GM21576 (cell line): ENCODE data around the gene PDZD2.
"Not testable (repeated sequence)": the region's sequence is repeated elsewhere in the genome, so short reads cannot be mapped to it uniquely, and the experiment has no call there.

ENCODE experiments used
- ATAC-seq: cut with Tn5 transposase; IDR thresholded peaks from one replicate; pipeline ENCODE4 v1.9.1; 2021; ENCODE audit warnings: mild to moderate bottlenecking, moderate library complexity; ENCODE audit not compliant: unreplicated experiment

Gene PDZD2

DNA sequence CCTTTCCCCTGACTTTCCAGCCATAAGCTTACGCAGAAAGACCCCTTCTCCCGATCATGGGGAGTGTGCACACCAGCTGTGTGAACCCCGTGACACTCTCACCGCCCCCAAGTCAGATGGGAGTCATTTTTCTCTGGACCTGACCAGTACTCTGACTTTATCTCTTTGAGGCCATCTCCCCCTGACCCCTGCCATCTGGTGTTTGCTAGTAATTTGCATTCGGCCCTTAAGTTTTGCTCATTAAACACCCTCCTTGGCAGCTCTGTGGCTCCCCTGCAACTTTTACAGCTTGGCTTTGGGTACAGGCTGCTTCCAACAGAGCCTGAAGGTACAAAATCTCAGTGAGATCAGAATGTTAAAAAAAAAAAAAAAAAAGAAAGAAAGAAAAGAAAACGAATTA is 43.9 kb downstream of the PDZD2 start:
- no peak for ATAC-seq

DNA sequence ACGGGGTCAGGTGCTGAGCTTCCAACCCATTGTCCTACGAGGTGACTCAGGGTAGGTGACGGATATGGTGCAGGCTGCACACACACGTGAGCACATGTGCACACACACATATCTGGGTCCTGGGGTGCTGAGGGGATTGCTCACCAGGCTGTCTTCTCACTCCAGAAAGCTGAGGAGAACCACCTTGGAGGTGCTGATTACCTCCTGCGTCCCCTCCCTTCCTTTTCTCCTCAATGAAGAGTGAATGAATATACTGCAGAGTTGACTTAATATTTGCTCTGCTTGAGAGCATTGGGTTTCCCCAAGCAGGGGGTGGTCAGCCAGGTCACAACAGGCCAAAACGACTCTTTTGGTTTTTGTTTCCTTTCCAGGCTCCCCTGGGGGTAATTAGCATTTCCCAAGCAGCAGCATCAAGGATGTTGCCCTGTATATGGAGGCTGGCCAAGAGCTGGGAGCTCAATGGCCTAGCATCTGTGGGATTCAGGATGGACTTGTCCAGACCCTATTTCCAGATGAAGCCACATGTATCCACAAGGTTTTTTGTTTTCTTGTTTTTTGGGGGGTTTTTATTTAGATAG is 49.7 kb downstream of the PDZD2 start:
- ATAC-seq: no peak

DNA sequence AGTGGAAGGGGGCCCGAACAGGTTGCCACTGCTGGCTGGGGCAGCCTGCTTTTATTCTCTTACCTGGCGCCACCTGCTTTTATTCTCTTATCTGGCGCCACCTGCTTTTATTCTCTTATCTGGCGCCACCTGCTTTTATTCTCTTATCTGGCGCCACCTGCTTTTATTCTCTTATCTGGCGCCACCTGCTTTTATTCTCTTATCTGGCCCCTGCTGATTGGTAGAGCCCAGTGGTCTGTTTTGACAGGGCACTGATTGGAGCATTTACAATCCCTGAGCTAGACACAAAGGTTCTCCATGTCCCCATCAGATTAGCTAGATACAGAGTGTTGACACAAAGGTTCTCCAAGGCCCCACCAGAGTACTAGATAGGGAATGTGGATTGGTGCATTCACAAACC is 52.5 kb downstream of the PDZD2 start:
- ATAC-seq: not testable (repeated sequence)

DNA sequence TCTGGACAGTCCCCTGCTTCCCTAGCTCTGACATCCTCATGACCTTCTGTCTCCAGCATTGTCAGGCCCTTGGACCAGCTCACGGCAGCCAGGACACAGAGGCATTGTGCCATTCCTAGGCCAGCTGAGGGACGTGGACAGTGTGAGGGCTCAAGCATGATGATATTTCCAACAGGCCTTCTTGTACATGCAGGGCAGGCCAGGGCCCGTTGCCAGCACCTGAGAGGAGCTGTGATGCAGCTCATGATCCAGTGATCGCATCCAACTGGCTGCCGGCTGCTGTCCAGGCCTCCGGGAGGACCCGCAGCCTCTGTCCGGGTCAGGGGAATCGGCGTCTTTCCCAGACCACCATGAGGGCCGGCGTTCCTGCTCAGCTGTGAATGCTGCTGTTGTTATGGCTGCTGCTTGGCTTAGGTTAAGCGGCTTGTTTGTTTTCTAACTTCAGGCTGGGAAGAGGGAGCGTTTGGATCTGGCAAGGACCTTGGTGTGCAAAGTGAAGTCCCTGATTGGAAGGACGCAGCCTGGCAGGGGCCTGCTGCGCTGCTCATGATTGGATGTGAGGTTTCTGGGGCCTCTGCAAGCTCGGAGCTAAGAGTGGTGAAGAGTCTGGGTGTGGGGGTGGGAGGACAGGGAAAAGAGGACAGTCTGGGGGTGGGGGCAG is 53.8 kb downstream of the PDZD2 start:
- no peak for ATAC-seq

DNA sequence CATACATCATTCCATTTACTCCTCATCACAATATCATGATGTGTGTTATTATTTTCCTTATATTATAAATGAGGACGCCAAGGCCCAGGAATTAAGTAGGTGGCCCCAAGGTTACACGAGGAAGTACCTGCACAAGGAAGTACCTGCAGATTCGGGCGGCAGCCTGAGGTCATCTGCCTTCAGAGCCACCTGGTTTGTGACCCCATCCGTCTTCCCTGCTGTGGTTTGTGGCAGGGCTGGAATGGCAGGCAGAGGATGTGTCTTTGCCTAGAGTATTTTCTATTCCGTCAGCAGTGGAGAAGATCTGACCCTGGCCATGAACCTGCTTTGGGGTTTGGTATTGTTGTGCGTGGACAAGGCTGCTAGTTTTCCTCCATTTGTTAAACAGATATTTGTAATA is 59.7 kb downstream of the PDZD2 start:
- no peak for ATAC-seq

DNA sequence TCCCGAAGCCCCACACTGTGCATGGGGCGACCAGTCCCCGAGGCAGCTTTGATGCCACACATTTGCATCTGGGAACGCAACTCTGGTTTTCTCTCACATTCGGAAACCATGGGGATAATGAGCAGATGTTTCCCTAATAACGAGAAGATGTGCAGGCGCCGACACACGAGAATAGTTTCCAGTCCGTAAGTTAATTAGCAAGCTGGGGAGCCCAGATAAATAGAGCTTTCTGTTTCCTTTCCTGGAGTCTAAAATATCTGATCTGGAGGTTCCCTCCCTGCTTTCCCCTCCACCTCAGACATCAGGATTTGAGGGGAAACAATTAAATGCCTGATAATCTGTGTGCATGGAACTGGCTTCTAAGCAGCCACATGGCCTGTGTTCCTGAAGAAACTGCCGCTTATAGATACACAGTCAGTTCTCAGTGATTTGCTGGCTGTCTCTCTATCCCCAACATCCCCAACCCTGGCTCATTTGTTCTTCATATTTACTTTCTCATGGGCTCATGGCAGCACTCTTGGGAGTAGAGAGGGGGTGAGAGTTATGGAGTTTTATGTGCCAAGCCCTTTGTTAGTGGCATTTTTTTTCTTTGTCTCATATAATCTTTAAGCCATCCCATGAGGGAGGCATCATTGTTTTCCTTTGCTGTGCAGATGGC is 62.8 kb downstream of the PDZD2 start:
- no peak for ATAC-seq

DNA sequence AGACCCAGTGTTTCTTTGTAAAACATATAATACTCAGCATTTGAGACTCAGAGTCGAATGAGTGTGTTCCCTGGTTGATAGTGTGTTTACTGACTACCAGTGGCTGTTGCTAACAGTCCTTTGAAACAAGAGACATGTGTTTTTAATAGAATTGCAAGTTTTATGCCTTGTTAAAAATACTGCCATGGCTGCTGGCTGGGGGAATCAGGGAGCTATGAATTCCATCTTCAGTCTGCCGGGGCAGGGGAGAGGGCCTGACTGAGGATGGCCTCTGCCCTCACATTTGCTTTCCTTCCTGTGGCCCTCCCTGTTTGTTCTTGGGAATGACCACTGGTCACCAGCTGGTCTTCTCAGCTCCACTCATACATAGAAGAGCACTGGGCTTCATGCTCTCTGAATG is 63.8 kb downstream of the PDZD2 start:
- no peak for ATAC-seq

DNA sequence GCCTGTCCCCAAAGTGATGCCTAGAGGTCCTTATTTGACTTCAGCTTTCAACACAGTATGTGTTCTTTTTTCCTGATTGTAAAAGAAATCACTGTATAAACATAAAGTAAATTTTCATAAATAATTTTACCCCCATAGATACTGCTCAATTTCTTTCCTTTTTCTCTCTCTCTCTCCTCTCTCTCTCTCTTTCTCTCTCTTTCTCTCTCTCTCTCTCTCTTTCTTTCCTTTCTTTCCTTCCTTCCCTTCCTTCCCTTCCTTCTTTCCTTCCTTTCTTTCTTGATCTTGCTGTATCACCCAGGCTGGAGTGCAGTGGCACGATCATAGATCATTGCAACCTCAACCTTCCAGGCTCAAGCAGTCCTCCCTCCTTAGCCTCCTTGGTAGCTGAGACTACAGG is 64.8 kb downstream of the PDZD2 start:
- no peak for ATAC-seq

DNA sequence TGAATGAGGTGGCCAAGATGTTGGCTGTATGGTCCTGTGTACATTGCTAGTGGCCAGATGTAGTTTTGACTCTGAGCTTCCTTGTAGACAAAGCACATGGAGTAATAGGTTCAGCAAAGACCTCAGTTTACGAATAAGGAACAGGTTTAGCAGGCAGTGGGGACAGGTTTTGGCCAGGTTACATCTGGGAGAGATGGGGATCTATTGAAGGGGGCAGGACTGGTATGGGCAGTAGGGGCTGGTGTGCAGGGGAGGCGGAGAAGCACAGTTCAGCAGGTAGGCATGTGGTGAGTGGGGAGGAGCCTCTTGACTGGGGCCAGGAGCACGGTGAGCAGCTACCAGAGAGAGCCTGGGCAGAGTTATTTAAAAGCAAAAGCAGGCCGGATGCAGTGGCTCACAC is 67.3 kb downstream of the PDZD2 start:
- ATAC-seq: no peak

DNA sequence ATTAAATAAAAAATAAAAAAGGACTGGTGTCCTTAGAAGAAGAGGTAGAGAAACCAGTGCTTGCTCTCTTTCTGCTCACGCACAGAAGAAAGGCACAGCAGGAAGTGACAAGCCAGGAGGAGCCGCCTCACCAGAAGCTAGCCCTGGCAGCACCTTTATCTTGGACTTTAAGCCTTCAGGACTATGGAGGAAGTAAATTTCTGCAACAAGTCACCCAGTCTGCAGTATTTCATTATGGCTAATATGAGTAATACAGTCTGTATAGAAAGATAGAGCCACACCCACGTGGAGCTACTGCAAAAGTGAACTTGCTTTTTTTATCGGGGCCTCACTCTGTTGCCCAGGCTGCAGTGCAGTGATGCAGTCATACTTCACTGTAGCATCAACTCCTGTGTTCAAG is 68.4 kb downstream of the PDZD2 start:
- ATAC-seq: no peak

DNA sequence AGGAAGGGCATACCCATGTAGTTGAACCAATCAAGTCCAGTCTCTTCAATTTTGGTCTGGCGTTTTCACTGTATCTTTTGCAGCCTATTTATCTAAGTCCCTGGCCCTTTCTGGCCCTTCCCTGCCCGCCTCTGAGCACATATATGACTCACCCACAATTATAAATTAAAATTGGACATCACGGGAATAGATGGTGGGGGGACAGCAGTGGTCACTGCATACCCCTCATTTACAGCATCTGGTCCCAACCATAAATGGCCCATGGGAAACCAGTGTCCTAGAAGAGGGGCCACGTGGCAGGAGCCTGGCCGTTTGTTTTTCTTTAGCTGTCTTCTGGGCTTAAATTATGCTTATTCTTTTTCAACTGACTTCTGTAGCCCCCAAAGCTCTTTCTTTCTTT is 69.2 kb downstream of the PDZD2 start:
- ATAC-seq: no peak

DNA sequence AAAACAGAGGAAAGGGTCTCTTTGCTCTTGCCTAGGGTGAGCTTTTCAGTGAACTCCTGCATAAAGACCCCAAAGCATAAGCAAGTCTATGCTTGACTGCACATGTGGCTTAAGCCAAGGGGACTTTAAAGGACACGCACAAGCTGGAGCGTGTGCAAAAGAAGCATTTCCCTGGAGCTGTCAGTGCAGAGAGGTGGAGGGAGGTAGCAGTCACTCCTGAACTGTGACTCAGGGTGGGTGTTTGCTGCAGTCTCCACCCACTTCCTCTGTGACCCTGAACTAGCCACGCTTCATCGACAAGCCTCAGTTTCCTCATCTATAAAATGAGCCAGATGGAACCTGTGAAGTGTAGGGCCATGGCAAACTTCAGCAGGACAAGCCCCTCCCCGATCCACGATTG is 72.4 kb downstream of the PDZD2 start:
- ATAC-seq: no peak

DNA sequence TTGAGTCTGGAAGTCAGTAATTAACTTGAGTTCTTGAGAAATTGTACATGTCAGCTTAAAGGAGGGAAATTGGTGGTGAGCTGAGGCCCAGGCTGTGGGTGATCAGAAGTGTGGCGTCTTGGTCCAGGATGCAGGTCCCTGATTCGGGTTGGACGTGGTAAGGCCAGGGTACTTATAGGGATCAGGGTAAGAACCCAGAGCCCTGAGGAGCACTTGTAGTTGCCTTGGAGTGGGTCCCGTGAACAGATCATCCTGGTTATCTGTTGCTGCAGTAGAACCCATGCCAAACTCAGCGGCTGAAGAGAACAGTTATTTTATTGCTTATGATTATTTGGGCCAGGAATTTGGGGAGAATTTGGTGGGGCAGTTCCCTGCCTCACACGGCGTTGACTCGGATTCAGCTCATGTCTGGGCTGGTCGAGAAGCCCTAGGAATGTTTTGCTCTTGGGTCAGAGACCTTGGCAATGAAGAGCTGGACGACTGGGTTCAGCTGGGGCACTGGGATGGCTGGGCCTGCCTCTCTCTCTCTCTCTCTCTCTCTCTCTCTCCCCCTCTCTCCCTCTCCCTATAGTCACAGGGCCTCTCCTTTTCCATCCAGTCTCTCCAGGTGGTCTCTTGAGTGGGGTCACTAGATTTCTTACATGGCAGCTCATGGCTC is 73.1 kb downstream of the PDZD2 start:
- ATAC-seq: no peak

DNA sequence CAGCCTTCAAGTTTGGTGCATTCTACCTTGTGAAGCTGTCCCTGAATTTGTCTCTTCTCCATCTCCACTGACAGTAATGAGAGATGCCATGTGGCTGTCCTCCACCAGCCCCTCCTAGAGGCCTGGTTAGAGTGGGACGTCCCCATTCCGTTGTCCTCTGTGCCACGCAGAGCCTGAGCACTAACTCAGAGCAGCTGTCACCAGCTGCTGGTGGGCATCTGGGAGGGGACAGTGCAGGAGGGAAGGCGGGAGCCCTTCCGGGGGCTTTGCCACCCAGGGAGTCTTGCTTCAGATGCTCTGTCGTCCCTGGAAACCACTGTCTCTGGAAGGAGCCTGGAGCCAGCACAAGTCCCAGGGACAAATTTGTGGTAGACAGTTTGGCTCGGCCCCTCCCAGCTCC is 78.6 kb downstream of the PDZD2 start:
- ATAC-seq: no peak

DNA sequence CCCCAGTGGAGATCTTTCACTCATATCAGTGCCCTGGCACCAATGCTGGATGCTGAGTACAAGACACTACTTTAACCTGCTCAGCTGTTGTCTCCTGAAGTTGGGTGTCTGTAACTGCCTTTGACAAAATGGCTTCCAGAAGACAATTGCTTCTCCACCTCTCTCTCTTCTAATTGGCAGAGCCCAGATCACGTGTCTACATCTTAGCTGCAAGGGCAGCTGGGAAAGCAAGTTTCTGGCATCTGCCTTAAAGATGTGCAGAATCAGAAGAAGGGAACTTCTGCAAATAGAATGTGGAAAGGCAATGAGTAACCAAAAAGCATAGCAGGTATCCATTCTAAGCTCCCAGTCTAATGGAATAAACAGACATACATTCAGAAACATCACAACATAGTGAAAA is 81.1 kb downstream of the PDZD2 start:
- no peak for ATAC-seq

DNA sequence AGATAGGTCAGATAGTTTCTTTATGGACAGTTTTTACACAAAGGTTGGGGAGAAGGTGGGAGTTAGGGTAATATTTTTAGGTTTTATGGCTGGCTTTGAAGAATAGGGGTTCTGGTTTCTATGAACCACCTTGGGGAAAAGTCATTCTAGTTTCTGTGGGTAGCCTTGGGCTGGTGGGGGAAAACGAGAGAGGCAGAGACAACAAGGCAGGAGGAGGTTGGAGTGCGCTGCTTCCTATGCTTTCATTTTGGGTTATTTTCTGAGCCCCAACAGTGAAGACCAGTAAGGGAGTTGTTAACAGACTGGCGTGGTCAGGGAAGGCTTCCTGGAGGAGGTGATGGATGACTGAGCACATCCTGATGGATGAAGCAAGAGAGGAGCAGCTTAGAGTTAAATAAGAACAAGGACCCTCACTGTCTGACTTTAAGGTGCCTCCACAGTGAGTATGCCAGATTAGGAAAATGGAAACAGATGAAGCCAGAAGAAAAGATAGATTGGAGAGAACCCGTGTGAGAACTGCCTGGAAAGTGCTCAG is 81.9 kb downstream of the PDZD2 start:
- ATAC-seq: no peak

DNA sequence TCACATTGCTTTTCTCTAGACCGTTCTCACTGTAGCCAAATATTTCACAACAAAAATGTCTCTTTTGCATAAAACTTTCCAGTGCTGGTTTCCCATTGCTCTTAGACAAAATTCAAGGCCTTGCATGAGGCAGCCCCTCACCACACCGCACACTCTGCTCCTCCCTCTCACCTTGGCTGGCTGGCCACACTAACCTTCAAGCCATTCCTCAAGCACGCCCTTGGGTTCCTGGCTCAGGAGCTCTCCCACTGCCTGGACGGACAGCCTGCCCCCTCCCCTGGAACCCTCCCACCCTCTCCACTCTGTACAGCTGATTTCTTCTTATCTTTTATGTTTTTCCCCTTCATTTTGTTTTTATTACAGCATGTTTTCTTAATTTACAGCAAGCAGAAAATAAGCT is 83.2 kb downstream of the PDZD2 start:
- no peak for ATAC-seq

DNA sequence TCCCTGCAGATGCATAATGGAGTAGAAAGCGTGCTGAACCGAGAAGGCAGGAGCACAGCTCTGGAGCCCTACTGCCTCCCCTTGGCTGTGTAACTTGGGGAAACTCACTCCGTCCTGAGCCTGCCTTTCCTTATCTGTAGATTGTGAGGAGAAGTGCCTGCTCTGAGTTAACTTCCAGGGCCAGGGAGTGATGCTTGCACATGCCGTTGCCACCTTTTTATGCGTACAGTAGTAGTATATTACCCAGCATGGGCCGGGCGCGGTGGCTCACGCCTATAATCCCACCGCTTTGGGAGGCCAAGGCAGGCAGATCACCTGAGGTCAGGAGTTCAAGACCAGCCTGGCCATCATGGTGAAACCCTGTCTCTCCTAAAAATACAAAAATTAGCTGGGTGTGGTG is 87.1 kb downstream of the PDZD2 start:
- ATAC-seq: no peak

DNA sequence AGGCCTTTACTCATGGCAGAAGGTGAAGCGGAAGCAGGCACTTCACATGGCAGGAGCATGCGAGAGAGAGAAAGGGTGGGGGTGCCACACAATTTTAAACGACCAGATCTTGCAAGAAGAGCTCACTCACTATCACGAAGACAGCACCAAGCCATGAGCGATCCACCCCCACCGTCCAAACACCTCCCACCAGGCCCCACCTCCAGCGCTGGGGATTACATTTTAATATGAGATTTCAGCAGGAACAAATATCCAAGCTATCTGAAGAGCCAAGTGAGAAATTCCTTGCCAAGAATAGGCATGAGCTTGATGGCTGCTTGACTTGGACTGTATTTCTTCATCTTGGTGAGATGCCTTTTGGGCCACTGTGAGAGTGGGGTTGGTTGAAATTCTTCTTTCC is 88.0 kb downstream of the PDZD2 start:
- no peak for ATAC-seq

DNA sequence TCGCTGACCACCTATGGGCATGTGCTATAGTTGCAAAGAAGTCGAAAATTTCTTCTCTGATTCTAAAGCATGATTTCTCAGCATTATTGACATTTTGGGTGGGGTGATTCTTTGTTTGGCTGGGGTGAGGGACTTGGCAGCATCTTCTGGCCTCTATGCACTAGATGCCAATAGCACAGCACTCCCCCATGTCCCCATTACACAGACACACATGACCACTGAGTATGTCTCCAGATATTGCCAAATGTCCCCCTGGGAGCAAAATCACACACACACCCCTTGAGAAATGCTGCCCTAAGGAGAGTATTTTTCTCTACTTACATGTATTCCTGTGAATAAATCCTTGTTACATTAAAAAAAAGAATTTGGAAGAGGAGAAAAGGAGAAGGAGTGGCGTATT is 89.1 kb downstream of the PDZD2 start:
- no peak for ATAC-seq

DNA sequence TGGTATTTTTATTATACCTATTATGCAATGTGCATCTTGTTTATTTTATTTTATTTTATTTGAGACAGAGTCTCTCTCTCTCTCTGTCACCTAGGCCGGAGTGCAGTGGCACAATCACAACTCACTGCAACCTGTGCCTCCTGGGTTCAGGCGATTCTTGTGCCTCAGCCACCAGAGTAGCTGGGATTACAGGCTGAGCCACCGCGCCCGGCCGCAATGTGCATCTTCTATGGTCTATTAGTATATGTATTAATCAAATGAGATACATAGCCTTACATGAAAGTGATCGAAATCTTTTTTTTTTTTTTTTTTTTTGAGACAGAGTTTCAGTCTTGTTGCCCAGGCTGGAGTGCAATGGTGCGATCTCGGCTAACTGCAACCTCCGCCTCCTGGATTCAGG is 89.9 kb downstream of the PDZD2 start:
- not testable (repeated sequence) for ATAC-seq

DNA sequence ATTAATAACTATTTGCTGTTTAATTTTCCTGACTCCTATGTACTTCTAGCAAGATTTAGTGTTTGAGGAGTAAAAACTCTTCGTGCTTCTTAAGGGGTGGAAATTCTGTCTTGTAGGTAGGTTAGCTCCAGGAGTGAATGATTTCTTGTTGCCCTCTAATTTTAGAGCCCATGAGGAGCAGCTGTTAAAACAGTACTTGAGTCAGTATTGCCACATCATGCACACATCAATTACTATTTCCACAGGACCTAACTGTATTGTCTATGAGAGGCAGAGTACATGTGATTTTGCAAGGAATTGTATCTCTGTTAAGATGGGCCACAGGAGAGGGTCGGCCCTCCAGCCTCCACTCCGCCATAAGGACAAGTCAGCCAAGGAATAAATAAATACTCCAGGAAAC is 91.2 kb downstream of the PDZD2 start:
- ATAC-seq: no peak
